Hepatocyte (in vitro differentiated cells): Measurements from ENCODE around the gene TMEM248. TPM values are rescaled to one million over a fixed set of nuclear protein-coding genes. Genes with fewer than 3 reads are reported as not detected.
"Not testable (repeated sequence)": the region's sequence is repeated elsewhere in the genome, so short reads cannot be mapped to it uniquely, and the experiment has no call there.

Experiments used
- DNase-seq: peaks from one replicate; pipeline ENCODE4 v3.0.0-alpha.2; 2016; ENCODE audit warnings: low spot score
- H2AFZ ChIP-seq: fragments of 200-600 bp; sonication (generic); 2 replicates; pipeline ENCODE4 v1.6.0; 2016; ENCODE audit warnings: antibody characterized with exemption, mild to moderate bottlenecking
- H3K27ac ChIP-seq: fragments of 200-600 bp; sonication (generic); 2 replicates; pipeline ENCODE4 v1.5.1; 2016; ENCODE audit warnings: mild to moderate bottlenecking
- H3K27me3 ChIP-seq: fragments of 200-600 bp; sonication (generic); 2 replicates; pipeline ENCODE4 v1.6.1; 2016
- H3K36me3 ChIP-seq: fragments of 200-600 bp; sonication (generic); replicated peaks from 2 replicates; pipeline ENCODE4 v1.5.1; 2016; ENCODE audit warnings: low read depth; ENCODE audit not compliant: insufficient read depth
- H3K4me1 ChIP-seq: fragments of 200-600 bp; sonication (generic); 2 replicates; pipeline ENCODE4 v1.5.1; 2016; ENCODE audit warnings: mild to moderate bottlenecking, moderate library complexity; ENCODE audit not compliant: insufficient read depth
- H3K4me2 ChIP-seq: fragments of 200-600 bp; sonication (generic); 2 replicates; pipeline ENCODE4 v1.6.0; 2016
- H3K4me3 ChIP-seq: fragments of 200-600 bp; sonication (generic); 2 replicates; pipeline ENCODE4 v1.5.1; 2016; ENCODE audit warnings: mild to moderate bottlenecking
- H3K79me2 ChIP-seq: fragments of 200-600 bp; sonication (generic); 2 replicates; pipeline ENCODE4 v1.6.0; 2017; ENCODE audit warnings: mild to moderate bottlenecking
- H3K9me2 ChIP-seq: fragments of 200-600 bp; sonication (generic); replicated peaks from 2 replicates; pipeline ENCODE4 v1.6.0; 2017; ENCODE audit warnings: mild to moderate bottlenecking; ENCODE audit not compliant: insufficient read depth
- H3K9me3 ChIP-seq: fragments of 200-600 bp; sonication (generic); 2 replicates; pipeline ENCODE4 v1.5.1; 2016; ENCODE audit warnings: low read depth, mild to moderate bottlenecking
- H4K20me1 ChIP-seq: fragments of 200-600 bp; sonication (generic); 2 replicates; pipeline ENCODE4 v1.6.0; 2016; ENCODE audit warnings: mild to moderate bottlenecking; ENCODE audit not compliant: insufficient read depth, poor library complexity, severe bottlenecking
- CTCF ChIP-seq: fragments of 200-600 bp; sonication (generic); IDR thresholded peaks from 2 replicates; pipeline ENCODE4 v1.5.1; 2016; ENCODE audit warnings: antibody characterized with exemption, mild to moderate bottlenecking; ENCODE audit not compliant: poor library complexity
- WGBS: methylation state at CpG from one replicate; pipeline ENCODE4 v1.1.6; 2016; ENCODE audit warnings: low lambda C conversion rate; ENCODE audit errors: missing lambda C conversion rate; 5-methylcytosine and 5-hydroxymethylcytosine counted together
- polyA plus RNA-seq: library from polyadenylated mRNA; unstranded; fragments of >200 nt; fragmentation: Nextera tagmentation; extraction: Ambion mirVana; gene quantifications from 2 replicates; pipeline ENCODE4 v1.2.1, GENCODE V29; 2016
- total RNA-seq: library from RNA; depleted of rRNA; stranded (reverse); fragments of >200 nt; gene quantifications from 2 replicates; pipeline ENCODE4 v1.2.3, GENCODE V29; 2014

TMEM248 gene
- total and polyA plus RNA-seq, 2 experiments from 2014 or later: 80.3 to 91.5 TPM

DNA sequence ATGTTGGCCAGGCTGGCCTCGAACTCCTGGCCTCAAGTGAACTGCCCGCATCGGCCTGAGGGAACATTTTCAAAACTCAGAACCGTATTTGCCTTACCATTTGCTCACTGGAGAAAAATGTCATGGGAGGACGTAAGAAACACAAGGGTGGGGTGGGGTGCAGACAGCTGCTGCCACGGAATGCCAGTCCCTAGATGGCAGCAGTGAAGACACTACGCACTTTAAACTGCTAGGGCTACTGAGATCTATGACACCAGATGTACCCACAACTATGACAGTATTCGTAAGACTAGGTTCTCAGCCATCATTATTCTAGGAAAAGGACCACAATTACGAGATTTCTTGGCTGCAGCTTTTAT lies 73.6 kb downstream of the TMEM248 start:
- H3K36me3 ChIP-seq, H4K20me1 ChIP-seq, H3K27me3 ChIP-seq, H3K9me2 ChIP-seq, H3K4me1 ChIP-seq, H3K9me3 ChIP-seq: not testable (repeated sequence)
- H2AFZ ChIP-seq: peak overlapping the region; percentile 46
- DNase-seq: peak; percentile 74
- H3K4me2 ChIP-seq: peak overlapping the region; percentile 70
- WGBS: 5% methylated on average over 9 of the region's 9 CpGs
- peak overlapping the region; percentile 44 for H3K4me3 ChIP-seq
- H3K79me2 ChIP-seq: peaks cover 19% of the 10 kb centered on the region
- peak; percentile 39 for TF ChIP-seq CTCF
- peak overlapping the region; percentile 97 for H3K27ac ChIP-seq

DNA sequence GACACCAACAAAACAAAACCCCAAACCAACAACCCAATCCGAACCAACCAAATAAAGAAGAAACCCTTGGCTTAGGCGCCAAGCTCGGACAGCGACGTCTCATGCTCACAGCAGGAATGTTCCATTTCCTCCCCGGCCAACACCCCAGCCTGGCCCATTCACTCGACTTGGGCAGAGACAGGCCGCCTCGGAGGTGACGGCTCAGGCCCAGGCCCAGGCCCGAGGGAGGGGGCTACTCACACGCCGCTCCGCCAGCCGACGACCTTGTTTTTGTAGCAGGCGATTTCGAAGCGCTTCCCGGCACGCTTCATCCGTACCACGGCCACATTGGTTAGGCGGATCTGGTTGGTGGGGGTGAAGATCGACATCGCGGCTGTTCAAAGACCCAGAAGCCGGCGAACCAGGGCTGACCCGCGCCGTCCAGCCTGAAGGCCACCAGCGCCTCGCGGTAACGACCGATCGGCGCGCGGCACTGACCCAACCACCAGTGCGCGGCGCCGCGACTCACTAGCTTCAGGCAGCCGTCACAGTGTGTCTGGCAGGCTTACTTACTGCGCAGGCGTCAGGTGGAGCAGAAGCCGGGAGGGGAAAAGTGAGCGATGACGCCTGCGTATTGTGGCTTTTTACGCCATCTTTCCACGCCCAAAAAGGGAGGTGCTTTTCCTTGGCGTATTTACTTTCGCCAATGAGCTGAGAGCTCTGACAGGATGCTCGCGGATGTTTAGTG lies 74.2 kb downstream of the TMEM248 start, which contains the start of gene SBDS:
TSS of gene SBDS (minus strand) at position 537 of the 727 bp plus-strand sequence. CDS start at position 368, 169 bp downstream.
- not testable (repeated sequence) for H3K4me1 ChIP-seq, H4K20me1 ChIP-seq, H3K36me3 ChIP-seq, H3K9me2 ChIP-seq, H3K9me3 ChIP-seq, H3K27me3 ChIP-seq
- peak within 1 kb of the TSS; percentile 46 for H2AFZ ChIP-seq
- under 1% methylated on average over 50 of the region's 59 CpGs for WGBS
- H3K79me2 ChIP-seq: peaks cover 19% of the 10 kb centered on the region
- peak within 1 kb of the TSS; percentile 97 for H3K27ac ChIP-seq
- peak; percentile 97 for DNase-seq
- H3K4me2 ChIP-seq: peak within 1 kb of the TSS; percentile 78
- peak within 1 kb of the TSS; percentile 44 for H3K4me3 ChIP-seq

- not testable (repeated sequence) for H4K20me1 ChIP-seq, H3K9me3 ChIP-seq, H3K36me3 ChIP-seq, H3K27me3 ChIP-seq, H3K9me2 ChIP-seq, H3K4me1 ChIP-seq
- Histone ChIP-seq H3K27ac (peak within 1 kb of the TSS; percentile 53), H3K4me3 (peak within 1 kb of the TSS; percentile 26), H2AFZ (peak within 1 kb of the TSS; percentile 45), H3K4me2 (peak within 1 kb of the TSS; percentile 88), H3K79me2 (peaks cover 23% of the 10 kb centered on the region)
- DNase-seq: peak; percentile 98
- WGBS: 1% methylated on average over 38 of the region's 44 CpGs
Observed at GRCh38 chr7:66996444-66997191, 75.6 kb downstream of the TMEM248 start, which contains the start of gene TYW1. TYW1 (plus strand) TSS chr7:66996833; CDS start chr7:66996979, 146 bp downstream.

DNA sequence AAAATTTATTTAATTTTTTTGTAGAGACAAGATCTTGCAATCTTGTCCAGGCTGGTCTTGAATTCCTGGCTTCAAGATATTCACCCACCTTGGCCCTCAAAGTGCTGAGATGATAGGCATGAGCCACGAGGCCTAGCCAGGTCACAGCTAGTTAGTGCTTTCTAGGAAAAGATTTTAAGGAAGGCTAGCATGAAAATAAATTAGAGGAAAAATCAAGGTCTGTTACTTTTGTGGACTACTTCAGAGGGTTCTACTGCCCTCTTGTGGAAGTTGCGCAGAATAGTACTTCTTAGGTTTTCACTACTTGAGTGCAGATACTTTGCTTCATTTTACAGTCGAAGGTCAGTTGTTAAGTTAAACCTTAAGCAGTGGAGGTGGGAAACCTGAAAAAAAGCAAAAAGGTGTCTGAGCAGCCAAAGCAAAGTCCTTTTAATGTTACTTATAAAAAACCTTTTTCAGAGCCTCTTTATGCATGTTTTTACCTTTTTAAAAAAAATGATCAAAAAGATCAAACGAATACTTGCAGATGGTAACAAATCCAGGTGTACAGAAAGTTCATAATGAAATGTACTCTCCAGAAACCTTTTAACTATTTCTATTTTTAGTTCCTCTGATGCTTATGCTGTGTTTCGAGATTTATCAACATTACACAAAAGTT lies 79.7 kb downstream of the TMEM248 start:
- H3K79me2 ChIP-seq: peaks cover 11% of the 10 kb centered on the region
- peak; percentile 43 for TF ChIP-seq CTCF
- not testable (repeated sequence) for H3K27me3 ChIP-seq, H3K4me1 ChIP-seq, DNase-seq, H3K27ac ChIP-seq, H3K9me2 ChIP-seq, H3K4me2 ChIP-seq, H3K4me3 ChIP-seq, H3K9me3 ChIP-seq, H2AFZ ChIP-seq, H3K36me3 ChIP-seq, H4K20me1 ChIP-seq
- 51% methylated on average over 4 of the region's 5 CpGs for WGBS

DNA sequence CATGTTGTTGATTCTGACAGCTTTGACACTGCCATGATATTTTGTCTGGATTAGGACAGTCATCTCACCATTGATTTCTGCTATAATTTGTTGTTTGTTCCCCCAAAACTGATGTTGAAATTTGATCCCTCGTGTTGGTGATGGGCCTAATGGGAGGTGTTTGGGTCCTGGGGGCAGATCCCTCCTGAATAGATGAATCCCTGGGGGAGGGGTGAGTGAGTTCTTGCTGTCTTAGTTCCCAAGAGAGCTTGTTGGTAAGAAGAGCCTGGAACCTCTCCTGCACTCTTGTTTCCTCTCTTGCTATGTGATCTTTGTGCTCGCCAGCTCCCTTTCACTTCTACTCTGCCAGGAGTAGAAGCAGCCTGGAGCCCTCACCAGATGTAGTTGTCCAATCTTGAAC lies 83.1 kb downstream of the TMEM248 start:
- not testable (repeated sequence) for H3K4me1 ChIP-seq, DNase-seq, H3K79me2 ChIP-seq, H3K9me3 ChIP-seq, H4K20me1 ChIP-seq, H3K4me3 ChIP-seq, H2AFZ ChIP-seq, H3K9me2 ChIP-seq, H3K27ac ChIP-seq, H3K4me2 ChIP-seq, H3K27me3 ChIP-seq, H3K36me3 ChIP-seq
- WGBS: 94% methylated on average over 2 of the region's 2 CpGs
